Measurements from ENCODE around the gene BAIAP2L2.
"Not testable (repeated sequence)": the region's sequence is repeated elsewhere in the genome, so short reads cannot be mapped to it uniquely, and the experiment has no call there.

Gene BAIAP2L2

DNA sequence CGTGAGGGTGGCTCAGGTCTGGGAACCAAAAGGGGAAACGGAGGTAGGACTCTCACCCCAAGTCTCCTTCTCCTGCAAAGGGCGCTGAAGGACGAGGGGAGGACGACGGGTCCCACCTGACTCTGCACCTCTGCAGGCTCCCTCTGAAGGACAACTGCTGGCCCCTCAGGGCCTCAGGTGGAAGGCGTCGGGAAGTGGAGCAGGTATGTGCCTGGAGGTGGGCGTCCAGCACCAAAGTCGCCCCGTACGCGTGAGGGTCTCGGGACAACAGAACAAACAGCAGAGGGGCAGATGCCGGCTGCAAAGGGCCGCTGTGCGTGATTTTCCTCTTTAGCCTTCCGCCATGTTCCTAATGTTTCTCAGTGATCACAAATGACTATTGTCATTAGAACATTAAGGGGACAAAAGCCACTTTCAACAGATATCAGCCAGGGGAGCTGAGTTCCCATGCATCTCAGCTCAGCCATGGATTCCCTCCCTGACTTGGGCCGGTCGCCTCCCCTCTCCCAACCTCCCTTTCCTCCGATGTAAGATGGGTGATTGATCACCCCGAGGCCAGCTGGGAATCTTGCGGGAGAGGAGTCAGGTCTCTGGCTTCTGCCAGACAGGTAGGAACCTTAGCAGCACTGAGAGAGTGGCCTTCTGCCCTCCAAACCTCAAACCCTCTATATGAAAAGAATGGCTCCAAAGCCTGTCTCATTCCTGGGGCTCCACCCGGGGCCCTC is 27.3 kb downstream of the BAIAP2L2 start:
- H3K4me3 ChIP-seq (ENCODE audit: low read depth, low read length): no peak overlapping the region

DNA sequence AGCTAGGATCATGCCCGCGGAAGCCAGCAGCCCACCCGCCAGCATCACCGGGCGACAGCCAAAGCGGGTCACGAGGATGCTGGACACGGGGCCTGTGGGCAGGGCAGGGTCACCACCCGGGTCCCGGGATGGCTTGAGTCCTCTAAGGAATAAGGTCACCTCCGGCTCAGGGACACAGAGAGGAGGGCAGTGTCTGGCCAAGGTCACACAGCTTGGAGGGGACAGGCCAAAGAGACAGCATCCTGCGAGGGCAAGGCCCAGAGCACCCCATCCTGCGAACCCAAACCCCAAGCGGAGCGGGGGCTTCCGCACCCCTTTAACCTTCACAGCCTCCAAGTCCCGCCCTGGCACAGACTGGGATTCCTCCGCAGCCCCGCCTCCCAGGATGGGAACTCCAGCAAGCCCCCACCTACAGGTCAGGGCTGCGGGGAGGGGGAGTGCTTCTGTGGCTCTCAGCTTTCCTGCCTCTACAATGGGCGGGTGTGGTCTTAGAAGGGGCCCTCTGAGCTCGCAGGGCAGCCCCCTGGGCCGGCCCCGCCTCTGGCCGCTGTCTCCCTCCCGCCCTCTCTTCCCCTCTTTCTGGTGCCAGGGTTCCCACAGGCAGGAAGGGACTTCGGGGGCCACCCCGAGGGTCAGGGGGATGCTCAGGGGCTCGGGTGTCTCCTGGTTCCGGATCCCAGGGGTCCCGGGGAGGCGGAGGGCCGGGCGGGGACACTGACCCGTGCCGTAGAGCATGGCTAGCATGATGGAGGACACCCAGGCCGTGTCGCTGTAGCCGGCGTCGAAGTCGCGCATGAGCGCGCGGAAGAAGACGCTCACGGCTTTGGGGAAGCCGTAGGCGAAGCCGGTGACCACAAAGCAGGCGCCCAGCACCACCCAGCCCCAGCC is 28.3 kb downstream of the BAIAP2L2 start:
- H3K4me3 ChIP-seq (ENCODE audit: low read depth, low read length): no peak overlapping the region

DNA sequence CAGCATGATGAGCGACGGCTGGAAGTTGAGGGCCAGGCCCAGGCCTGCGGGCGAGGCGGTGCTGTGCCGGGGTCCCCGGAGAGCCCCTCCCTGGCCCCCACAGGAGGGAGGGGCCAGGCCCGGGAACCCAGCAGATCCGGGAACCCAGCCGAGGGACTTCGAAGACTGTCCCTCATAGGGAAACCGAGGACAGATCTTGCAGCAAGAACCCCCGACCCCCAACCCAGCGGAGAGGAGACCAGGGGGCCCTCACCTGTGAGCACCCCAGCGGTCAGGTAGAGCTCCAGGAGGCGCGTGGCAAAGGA is 28.9 kb downstream of the BAIAP2L2 start:
- H3K4me3 ChIP-seq (ENCODE audit: low read depth, low read length): no peak overlapping the region

DNA sequence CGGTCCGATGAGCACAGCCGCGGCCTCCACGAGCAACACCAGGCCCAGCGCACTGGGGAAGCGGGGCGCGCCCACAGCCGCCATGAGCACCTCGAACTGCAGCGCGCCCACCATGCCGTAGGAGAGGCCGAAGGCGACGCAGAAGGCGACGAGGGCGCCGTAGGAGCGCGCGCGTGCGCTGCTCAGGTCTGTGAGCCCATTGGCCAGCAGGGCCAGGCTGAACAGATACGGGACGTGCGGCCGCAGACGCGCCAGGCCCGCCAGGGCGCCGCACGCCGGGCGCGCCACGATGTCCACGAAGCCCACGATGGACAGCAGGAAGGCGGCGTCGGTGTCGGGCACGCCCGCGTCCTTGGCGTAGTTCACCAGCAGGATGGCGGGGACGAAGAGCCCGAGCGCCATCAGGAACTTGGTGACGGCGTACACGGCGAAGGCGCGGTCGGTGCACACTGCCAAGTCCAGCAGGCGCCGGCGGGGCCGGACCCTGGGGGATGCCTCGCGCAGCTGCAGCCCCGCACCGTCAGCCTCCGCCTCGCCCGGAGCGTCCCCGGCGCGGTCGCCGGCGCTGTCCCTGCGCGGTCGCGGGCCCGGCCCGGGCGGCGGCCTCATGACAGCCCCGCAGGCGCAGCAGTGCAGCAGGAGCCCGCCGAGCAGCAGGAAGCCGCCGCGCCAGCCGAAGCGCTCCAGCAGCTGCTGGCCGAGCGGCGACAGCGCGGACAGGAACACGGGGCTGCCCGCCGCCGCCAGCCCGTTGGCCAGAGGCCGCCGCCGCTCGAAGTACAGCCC is 29.4 kb downstream of the BAIAP2L2 start:
- H3K4me3 ChIP-seq (ENCODE audit: low read depth, low read length): no peak overlapping the region

DNA sequence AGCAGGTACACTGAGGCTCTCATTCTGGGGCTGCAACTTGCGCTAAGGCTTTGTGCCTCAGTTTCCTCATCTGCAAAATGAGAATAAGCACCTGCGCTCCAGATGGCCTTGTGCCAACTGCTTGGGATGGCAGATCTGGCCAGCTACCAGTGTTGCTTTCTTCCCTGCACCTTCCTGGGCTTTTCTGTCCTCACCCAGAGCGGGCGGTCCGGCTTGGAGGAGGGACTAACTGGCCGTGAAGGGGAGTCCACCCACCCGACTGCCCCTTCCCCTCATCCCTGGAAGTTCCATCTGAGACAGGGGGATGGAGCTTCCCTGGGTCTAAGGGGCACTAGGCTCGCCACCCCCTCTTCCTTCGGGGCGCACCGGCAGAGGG is 30.0 kb downstream of the BAIAP2L2 start:
- no peak overlapping the region for H3K4me3 ChIP-seq (ENCODE audit: low read depth, low read length)

DNA sequence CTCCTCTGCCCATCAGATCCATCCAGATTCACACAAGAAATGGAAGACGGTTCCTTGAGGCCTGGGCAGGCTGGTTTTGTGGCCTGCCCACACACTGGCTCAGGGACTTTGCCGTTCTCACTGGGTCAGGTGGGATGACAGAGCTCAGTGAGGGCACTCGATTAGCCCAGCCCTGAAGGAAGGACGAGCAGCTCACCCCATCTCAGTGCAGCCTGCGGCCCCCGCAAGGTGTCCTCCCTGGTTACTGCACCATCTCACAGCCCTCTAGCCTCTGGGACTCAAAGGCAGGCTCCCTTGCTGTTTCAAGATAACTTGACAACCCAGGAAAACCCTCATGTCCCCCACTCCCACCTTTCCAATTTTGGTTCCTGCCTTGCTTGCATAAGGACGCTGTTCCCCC is 30.7 kb downstream of the BAIAP2L2 start:
- H3K4me3 ChIP-seq (ENCODE audit: low read depth, low read length): no peak overlapping the region

DNA sequence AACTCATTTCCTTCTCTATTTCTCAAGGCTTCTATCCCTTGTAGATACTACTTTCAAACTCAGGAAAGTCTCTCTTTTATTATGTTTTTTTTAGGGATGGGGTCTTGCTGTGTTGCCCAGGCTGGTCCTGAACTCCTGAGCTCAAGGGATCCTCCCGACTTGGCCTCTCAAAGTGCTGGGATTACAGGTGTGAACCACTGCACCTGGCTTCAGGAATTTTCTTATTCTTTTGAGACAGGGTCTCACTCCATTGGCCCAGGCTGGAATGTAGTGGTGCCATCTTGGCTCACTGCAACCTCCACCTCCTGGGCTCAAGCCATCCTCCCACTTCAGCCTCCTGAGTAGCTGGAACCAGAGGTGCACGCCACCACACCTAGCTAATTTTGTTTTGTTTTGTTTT is 31.3 kb downstream of the BAIAP2L2 start:
- not testable (repeated sequence) for H3K4me3 ChIP-seq (ENCODE audit: low read depth, low read length)

DNA sequence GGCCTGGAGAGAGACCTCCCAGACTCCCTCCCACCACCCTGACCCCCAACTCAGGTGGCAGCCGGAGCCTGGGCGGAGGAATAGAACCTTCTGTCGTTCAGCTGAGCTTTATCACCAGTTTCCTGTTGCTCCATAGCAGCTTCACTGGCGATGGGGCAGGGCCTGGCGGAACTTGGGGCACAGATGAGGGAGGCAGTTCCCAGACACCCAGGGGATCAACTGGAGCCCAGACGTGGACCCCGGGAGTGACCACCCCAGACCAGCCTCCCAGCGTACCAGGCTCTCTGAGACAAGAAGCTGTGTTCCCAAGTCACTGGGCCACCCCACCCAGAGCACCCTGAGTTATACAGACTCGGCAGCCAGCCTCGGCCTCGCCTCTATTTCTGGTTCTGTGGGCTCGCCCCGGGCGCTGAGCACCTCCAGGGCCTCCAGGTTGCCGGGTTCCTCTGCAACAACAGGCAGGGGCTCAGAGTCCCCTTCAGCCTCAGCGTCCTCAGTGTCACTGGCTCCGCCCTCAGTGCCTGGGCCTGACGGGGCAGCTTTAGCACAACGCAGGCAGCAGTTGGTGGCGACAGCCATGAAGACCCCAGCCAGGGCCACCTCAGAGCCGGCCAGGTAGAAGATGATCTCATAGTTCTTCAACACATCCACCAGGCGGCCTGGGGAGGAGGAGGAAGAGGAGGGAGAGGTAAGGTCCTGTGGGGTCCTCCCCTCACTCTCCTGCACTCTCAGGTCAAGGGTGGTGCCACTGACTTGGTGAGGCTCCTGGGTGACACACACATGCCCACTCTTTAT is 32.2 kb downstream of the BAIAP2L2 start:
- H3K4me3 ChIP-seq (ENCODE audit: low read depth, low read length): no peak overlapping the region

DNA sequence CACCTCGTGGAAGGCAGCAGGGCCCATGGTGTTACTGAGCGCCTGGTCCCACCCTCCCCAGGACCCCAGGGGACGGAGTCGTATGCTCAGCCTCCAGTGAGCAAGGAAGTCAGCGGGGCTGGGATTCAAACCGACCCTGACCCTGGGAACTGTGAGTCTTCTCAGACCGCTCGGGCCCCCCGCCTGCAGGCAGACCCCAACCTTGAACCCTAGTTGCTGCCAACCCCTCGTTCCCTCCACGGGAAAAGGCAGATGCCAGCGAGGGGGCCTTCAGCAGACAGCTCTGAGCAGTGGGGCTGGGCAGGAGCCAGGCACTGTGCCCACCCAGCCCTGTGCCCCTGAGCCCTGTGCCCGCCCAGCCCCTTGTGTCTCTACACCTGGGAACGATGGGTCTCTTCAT is 32.9 kb downstream of the BAIAP2L2 start:
- H3K4me3 ChIP-seq (ENCODE audit: low read depth, low read length): no peak overlapping the region

DNA sequence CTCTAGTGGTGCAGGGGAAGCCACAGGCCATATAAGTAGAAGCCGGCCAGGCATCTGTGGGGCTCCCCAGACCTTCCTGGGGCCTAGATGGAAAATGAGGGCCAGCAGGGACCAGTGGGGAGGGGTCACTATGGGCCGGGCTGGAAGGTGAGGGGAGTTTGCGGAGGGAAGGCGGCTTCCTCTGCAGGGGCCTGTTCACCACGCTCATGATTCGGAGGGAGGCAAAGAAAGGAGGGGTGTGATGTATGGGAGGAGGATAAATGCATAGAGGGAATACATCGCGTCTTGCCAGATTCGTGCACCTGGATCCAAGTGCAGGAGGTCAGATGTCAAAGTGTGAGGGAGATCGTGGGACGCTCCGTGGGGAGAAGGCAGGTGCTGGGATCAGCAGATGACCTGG is 33.4 kb downstream of the BAIAP2L2 start:
- H3K4me3 ChIP-seq (ENCODE audit: low read depth, low read length): no peak overlapping the region

DNA sequence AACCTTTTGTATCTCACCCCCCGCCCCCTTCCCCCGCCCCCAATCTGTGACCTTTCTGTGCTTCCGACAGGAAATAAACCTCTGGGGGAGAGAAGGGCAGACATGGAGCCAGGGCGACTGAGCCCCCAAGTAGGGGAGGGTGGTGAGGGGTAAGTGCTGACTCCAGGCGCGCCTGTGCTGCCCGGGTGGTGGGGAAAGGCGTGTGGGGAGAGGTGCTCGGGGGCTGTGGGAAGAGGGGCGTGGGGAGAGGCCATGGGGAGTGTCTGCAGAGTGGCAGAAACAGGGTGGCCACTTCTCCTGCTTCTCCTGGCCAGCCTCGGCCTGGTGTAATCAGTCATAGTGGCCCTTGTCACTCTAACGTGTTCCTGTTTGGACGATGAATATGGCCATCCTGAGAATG is 34.5 kb downstream of the BAIAP2L2 start:
- H3K4me3 ChIP-seq (ENCODE audit: low read depth, low read length): no peak overlapping the region

DNA sequence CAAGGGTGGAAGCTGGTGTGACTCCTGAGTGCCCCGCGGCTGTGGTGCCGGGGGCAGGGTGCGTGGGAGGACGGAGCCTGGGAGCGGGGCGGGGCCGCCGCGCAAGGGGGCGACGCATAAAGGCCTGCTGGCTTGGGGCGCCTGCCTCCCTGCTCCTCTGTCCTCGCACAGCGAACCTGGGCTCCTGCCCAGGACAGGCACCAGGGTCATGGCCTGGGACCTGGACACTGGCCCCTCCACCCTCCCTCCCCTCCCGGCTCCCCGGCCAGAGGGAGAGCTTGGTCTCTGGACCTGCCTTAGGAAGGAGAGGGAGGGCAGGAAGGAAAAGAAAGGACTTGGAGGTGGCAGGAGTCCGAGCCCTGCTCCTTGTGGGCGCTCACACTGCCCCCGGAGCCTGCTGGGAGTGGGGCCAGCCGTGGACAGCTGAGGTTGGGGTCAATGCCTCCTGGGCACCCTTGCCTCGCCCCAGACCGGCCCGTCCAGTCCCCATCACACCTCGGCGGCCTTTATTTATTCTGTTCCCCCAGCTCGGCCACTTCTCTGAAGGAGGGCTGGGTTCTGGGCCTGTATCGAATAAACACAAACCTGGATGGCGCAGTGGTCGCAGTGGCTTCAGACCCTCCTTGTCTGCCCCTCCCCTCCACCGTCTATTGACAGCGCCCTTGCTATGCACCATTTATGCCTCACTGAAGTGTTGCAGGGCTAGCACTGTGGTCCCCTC is 35.2 kb downstream of the BAIAP2L2 start:
- H3K4me3 ChIP-seq (ENCODE audit: low read depth, low read length): no peak overlapping the region

DNA sequence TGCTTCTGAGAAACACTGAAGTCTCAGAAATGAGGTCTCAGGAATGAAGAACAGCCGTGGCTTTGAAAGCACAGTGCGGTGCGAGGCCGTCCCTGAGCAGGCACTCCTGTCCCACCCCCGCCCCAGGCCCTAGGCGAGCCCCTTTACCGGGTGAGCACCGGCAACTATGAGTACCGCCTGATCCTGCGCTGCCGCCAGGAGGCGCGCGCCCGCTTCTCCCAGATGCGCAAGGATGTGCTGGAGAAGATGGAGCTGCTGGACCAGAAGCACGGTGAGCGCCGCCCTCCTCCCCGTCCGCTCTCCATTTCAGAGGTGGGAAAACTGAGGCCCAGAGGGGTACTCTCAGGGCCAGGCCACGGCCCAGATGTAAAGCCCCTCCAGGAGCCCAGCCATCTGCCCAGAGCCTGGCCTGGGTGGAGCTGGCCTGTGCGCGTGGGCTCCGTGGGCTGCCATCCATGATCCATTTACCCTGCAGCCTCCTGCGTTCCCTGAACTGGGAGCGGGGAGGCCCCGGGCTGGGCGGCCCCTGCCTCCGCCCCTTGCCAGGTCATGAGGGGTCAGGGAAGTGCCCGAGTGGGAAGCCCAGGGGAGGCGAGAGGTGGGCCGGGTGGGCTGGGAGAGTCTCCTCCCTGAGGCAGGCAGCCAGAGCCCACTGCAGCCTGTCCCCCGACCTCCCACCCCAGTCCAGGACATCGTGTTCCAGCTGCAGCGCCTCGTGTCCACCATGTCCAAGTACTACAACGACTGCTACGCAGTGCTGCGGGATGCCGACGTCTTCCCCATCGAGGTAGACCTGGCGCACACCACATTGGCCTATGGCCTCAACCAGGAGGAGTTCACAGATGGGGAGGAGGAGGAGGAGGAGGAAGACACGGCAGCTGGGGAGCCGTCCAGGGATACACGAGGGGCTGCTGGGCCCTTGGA is 36.0 kb downstream of the BAIAP2L2 start:
- no peak overlapping the region for H3K4me3 ChIP-seq (ENCODE audit: low read depth, low read length)

DNA sequence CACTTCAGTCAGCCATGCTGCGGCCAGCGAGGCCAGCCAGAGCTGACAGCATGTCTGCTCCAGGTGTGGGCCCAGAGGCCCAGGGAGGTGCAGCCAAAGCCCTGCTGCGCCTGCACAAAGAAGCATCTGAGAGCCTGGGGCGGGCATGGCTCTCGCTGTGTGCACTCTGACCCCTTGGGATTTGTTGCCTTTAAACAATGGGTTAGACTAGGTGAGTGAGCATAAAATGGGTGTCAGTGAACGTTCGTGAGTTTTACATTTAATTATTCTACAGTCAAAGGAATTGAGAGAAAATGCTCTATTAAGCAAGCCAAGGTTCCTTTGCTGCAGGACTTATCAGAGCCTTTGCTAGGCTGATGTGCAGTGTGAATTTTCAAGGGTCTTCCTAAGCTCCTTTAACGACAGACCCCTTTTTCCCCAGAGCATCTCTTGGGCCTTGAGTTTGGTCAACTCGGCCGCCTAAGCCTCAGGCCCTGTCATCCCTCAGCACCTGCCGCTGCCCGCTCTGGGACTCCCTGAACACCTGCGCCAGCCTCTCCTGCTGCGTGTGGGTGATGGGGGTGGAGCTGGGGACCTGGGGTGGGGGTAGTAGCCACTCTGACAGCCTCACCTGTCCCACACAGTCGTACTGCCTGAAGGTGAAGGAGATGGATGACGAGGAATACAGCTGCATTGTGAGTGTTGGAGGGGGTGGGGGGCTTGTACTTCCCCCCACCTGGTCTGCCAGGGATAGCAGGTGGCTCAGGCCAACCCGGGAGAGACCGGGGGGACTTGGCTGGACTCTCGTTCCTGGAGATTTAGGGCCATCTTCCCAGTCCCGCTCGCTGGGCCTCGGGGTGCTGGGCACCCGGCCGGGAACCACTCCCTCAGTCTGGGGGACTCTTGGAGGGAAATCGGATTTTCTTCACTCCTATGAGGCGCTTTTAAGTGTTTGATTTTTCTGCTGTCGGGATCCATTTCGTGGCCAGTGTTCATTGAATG is 37.0 kb downstream of the BAIAP2L2 start:
- H3K4me3 ChIP-seq (ENCODE audit: low read depth, low read length): no peak overlapping the region

DNA sequence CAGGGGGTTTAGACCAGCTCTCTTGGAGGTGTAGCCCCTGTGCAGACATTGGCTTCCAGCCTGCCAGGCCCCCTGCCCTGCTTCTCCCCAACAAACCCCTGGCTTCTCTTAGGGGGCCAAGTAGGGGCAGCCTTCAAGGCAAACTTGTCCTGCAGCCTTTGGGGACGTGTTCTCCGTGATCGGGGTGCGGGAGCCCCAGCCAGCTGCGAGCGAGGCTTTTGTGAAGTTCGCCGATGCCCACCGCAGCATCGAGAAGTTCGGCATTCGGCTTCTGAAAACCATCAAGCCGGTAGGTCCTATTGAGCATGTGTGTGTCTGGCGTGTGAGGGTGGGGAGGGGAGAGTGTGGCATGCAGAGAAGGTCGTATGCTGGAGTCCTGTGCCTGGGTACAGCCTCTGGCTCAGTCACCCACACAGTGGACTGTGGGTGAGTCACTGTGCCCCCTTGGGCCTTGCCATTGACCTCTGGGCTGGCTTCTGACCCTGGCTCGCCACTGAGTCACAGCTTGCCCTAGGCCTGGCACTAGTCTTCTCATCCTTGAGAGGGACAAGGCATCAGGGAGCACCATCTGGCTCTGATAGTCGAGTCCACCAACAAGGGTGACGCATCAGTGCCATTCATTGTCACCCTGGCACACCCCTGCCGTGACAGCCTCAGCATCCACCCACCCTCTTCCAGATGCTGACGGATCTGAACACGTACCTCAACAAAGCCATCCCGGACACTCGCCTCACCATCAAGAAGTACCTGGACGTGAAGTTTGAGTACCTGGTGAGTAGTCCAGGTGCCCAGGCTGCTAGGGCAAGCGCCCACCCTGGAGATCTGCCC is 37.9 kb downstream of the BAIAP2L2 start:
- H3K4me3 ChIP-seq (ENCODE audit: low read depth, low read length): no peak overlapping the region

DNA sequence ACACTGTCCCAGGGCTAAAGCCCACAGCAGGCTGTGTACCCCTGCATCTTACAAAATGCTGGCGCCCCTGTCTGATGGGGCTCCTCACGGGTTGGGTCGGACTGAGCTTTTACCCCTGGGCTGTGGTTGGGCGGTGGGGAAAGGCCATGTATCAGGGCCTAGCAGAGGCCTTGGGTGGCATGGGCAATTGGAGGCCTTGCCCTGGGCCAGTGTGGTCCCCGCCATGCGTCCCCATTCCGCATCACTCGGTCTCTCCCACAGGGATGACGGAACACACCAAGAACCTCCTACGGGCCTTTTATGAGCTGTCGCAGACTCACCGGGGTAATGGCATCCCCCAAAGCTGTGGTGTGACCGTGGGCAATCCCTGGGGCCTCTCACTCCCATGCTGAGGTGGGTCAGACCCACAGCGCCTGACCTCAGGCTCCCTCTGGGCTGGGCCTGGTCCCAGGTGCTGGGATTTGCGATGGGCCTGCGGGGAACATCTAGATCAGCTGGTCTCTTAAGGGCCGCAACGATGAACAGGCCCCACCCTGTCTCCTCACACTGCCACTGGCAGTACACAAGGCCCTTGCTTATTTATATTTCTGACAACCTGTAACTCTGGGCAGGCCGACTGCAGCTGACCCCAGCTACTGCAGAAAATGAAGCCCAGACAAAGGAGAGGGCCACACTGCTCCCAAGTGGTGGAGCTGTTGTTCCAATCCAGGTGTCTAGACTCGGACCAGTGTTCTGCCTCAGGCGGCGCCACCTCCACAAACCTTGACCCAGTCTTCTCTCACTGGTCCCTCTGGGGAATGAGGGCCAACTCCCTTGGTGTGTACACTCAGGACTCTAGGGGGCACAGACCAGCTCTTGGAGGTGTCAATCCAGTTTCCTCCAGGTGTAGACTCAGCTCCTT is 38.8 kb downstream of the BAIAP2L2 start:
- no peak overlapping the region for H3K4me3 ChIP-seq (ENCODE audit: low read depth, low read length)

Measured in iPS-11a (cell line).